H9 (cell line): ENCODE data around the gene CCT7. TPM values are rescaled to one million over a fixed set of nuclear protein-coding genes. Genes with fewer than 3 reads are reported as not detected.

ENCODE experiments used
- DNase-seq: peaks from one replicate; pipeline ENCODE4 v3.0.0-alpha.2; 2017
- H2AFZ ChIP-seq: one replicate; pipeline ENCODE4 v1.6.1; 2013; ENCODE audit warnings: mild to moderate bottlenecking, low read length, control low read depth, moderate library complexity
- H2AK5ac ChIP-seq: 2 replicates; pipeline ENCODE4 v1.6.1; 2013; ENCODE audit warnings: low read length, control low read depth, mixed read lengths; ENCODE audit not compliant: insufficient read length
- H2BK120ac ChIP-seq: one replicate; pipeline ENCODE4 v1.6.1; 2013; ENCODE audit warnings: low read depth, mild to moderate bottlenecking, low read length, control low read depth, inconsistent platforms; ENCODE audit not compliant: poor library complexity, severe bottlenecking
- H2BK12ac ChIP-seq: 2 replicates; pipeline ENCODE4 v1.6.1; 2013; ENCODE audit warnings: low read length, control low read depth, mixed read lengths, low read depth; ENCODE audit not compliant: insufficient read length
- H2BK15ac ChIP-seq: 2 replicates; pipeline ENCODE4 v1.6.1; 2013; ENCODE audit warnings: low read depth, low read length, control low read depth
- H2BK20ac ChIP-seq: one replicate; pipeline ENCODE4 v1.6.1; 2013; ENCODE audit warnings: low read depth, mild to moderate bottlenecking, low read length, control low read depth, inconsistent platforms; ENCODE audit not compliant: poor library complexity, severe bottlenecking
- H2BK5ac ChIP-seq: 2 replicates; pipeline ENCODE4 v1.6.1; 2013; ENCODE audit warnings: low read length, control low read depth, mixed read lengths; ENCODE audit not compliant: insufficient read length
- H3K14ac ChIP-seq: 2 replicates; pipeline ENCODE4 v1.6.1; 2013; ENCODE audit warnings: low read length, control low read depth; ENCODE audit not compliant: insufficient read depth
- H3K18ac ChIP-seq: 2 replicates; pipeline ENCODE4 v1.6.1; 2013; ENCODE audit warnings: low read depth, mild to moderate bottlenecking, mixed read lengths, low read length, control low read depth; ENCODE audit not compliant: insufficient read length
- H3K23ac ChIP-seq: 2 replicates; pipeline ENCODE4 v1.6.1; 2013; ENCODE audit warnings: low read length, control low read depth, mixed read lengths, low read depth; ENCODE audit not compliant: insufficient read length
- H3K23me2 ChIP-seq: 2 replicates; pipeline ENCODE4 v1.6.1; 2013; ENCODE audit warnings: low read depth, mild to moderate bottlenecking, mixed read lengths, low read length, control low read depth; ENCODE audit not compliant: insufficient read length, poor library complexity, severe bottlenecking
- H3K27ac ChIP-seq: 2 replicates; pipeline ENCODE4 v1.5.1; 2013; ENCODE audit warnings: low read length, control low read depth, mixed read lengths, low read depth; ENCODE audit not compliant: insufficient read length
- H3K27me3 ChIP-seq: 2 replicates; pipeline ENCODE4 v1.6.1; 2013; ENCODE audit warnings: low read length, control low read depth, inconsistent platforms; ENCODE audit not compliant: insufficient read depth
- H3K4ac ChIP-seq: 2 replicates; pipeline ENCODE4 v1.6.1; 2013; ENCODE audit warnings: low read depth, mild to moderate bottlenecking, control low read depth, inconsistent platforms, low read length, moderate library complexity
- H3K4me1 ChIP-seq: 2 replicates; pipeline ENCODE4 v1.6.1; 2013; ENCODE audit warnings: low read length, control low read depth, inconsistent platforms; ENCODE audit not compliant: insufficient read depth
- H3K4me2 ChIP-seq: 2 replicates; pipeline ENCODE4 v1.6.1; 2013; ENCODE audit warnings: low read length, control low read depth, mixed read lengths; ENCODE audit not compliant: insufficient read length, insufficient read depth
- H3K56ac ChIP-seq: 2 replicates; pipeline ENCODE4 v1.6.1; 2013; ENCODE audit warnings: low read depth, mild to moderate bottlenecking, mixed read lengths, low read length, control low read depth; ENCODE audit not compliant: insufficient read length
- H3K79me1 ChIP-seq: 2 replicates; pipeline ENCODE4 v1.6.1; 2013; ENCODE audit warnings: low read depth, mild to moderate bottlenecking, moderate library complexity, low read length, control low read depth, inconsistent platforms; ENCODE audit not compliant: insufficient read depth, poor library complexity, severe bottlenecking
- H3K79me2 ChIP-seq: 2 replicates; pipeline ENCODE4 v1.6.1; 2013; ENCODE audit warnings: low read length, control low read depth, inconsistent platforms; ENCODE audit not compliant: insufficient read depth
- H3K9ac ChIP-seq: 2 replicates; pipeline ENCODE4 v1.6.1; 2013; ENCODE audit warnings: low read length, control low read depth, mixed read lengths; ENCODE audit not compliant: insufficient read length; ENCODE audit errors: extremely low read depth
- H3K9me3 ChIP-seq: one replicate; pipeline ENCODE4 v1.6.1; 2013; ENCODE audit warnings: low read depth, low read length, inconsistent platforms; ENCODE audit not compliant: control insufficient read depth
- H3T11ph ChIP-seq: one replicate; pipeline ENCODE4 v1.6.1; 2013; ENCODE audit warnings: mild to moderate bottlenecking, low read length, control low read depth, inconsistent platforms
- H4K20me1 ChIP-seq: one replicate; pipeline ENCODE4 v1.6.1; 2013; ENCODE audit not compliant: control insufficient read depth, insufficient read length, insufficient read depth
- H4K5ac ChIP-seq: 2 replicates; pipeline ENCODE4 v1.6.1; 2013; ENCODE audit warnings: low read depth, mild to moderate bottlenecking, mixed read lengths, low read length, control low read depth; ENCODE audit not compliant: insufficient read length
- H4K8ac ChIP-seq: replicated peaks from 2 replicates; pipeline ENCODE4 v1.6.1; 2013; ENCODE audit warnings: low read length, control low read depth, mixed read lengths, low read depth; ENCODE audit not compliant: insufficient read length
- H4K91ac ChIP-seq: 2 replicates; pipeline ENCODE4 v1.6.1; 2013; ENCODE audit warnings: low read depth, mild to moderate bottlenecking, moderate library complexity, mixed read lengths, low read length, control low read depth; ENCODE audit not compliant: insufficient read length
- H3K27ac Mint-ChIP-seq, 3 experiments: 2 replicates in 2 of 3; 3 replicates in 1 of 3; pipeline ENCODE4 v1.8.0; 2020 to 2021; ENCODE audit warnings: mixed read lengths in 3 of 3, mild to moderate bottlenecking in 1 of 3, moderate library complexity in 1 of 3
- H3K27me3 Mint-ChIP-seq: 2 replicates; pipeline ENCODE4 v1.8.0; 2021; ENCODE audit warnings: low read depth, mild to moderate bottlenecking, moderate library complexity, mixed read lengths
- H3K36me3 Mint-ChIP-seq, 3 experiments: 2 replicates in 2 of 3; 3 replicates in 1 of 3; pipeline ENCODE4 v1.8.0; 2020 to 2021; ENCODE audit warnings: low read depth in 3 of 3, mixed read lengths in 3 of 3; ENCODE audit not compliant: insufficient read depth in 1 of 3
- H3K4me1 Mint-ChIP-seq, 2 experiments: 2 replicates each; pipeline ENCODE4 v1.8.0; 2020; ENCODE audit warnings: mixed read lengths in 2 of 2
- H3K4me3 Mint-ChIP-seq, 2 experiments: 2 replicates in 1 of 2; 3 replicates in 1 of 2; pipeline ENCODE4 v1.8.0; 2020 to 2021; ENCODE audit warnings: mild to moderate bottlenecking in 2 of 2, mixed read lengths in 2 of 2, moderate library complexity in 1 of 2
- H3K9me3 Mint-ChIP-seq, 2 experiments: 2 replicates in 1 of 2; 3 replicates in 1 of 2; pipeline ENCODE4 v1.8.0; 2020; ENCODE audit warnings: mild to moderate bottlenecking in 2 of 2, mixed read lengths in 2 of 2, moderate library complexity in 1 of 2
- CTCF ChIP-seq: fragments of 200-600 bp; sonication (generic); conservative IDR thresholded peaks from 3 replicates; pipeline ENCODE4 v1.8.0; 2021; ENCODE audit warnings: antibody characterized with exemption, mild to moderate bottlenecking
- WGBS: extraction: QIAGEN DNeasy Blood & Tissue Kit; methylation state at CpG from one replicate; pipeline ENCODE4 v1.1.7; 2013; ENCODE audit warnings: missing lambda C conversion rate, low lambda C conversion rate, mixed read lengths; ENCODE audit not compliant: insufficient read length; ENCODE audit errors: extremely low coverage; 5-methylcytosine and 5-hydroxymethylcytosine counted together
- total RNA-seq: library from RNA; stranded (reverse); gene quantifications from 2 replicates; pipeline ENCODE4 v1.2.1, GENCODE V29; 2021

The CCT7 gene
- total RNA-seq, 1 experiment from 2014 or later: 500 TPM

- no peak overlapping the region for H4K5ac ChIP-seq
- peaks cover 6% of the 10 kb centered on the region for H3K23me2 ChIP-seq
- peak overlapping the region in 1 of 3 experiments; percentile 44; a peak in 1 of 7 replicates for H3K27ac Mint-ChIP-seq
- H3K18ac ChIP-seq: no peak overlapping the region
- H2AK5ac ChIP-seq: no peak overlapping the region
- H3K79me2 ChIP-seq: peaks cover 36% of the 10 kb centered on the region
- no peaks in the 10 kb centered on the region for H4K20me1 ChIP-seq
- no peak overlapping the region for H2BK20ac ChIP-seq
- H2BK15ac ChIP-seq: no peak overlapping the region
- no peak overlapping the region for H4K91ac ChIP-seq
- H3K4me2 ChIP-seq: no peak overlapping the region
- H4K8ac ChIP-seq: no peak overlapping the region
- H3K36me3 Mint-ChIP-seq: peaks cover 24 to 67% (median 61%) of the 10 kb centered on the region in 3 experiments
- H3K9ac ChIP-seq: no peak overlapping the region
- peaks cover 31 to 32% of the 10 kb centered on the region in 2 experiments for H3K4me1 Mint-ChIP-seq
- no peak overlapping the region for H2BK12ac ChIP-seq
- H2AFZ ChIP-seq: no peak overlapping the region
- H3K23ac ChIP-seq: no peak overlapping the region
- no peaks in the 10 kb centered on the region for H3K9me3 ChIP-seq
- H2BK120ac ChIP-seq: no peak overlapping the region
- TF ChIP-seq CTCF: no peak
- peaks cover 8% of the 10 kb centered on the region; the same call in 1 of the 2 replicates for H3K4me1 ChIP-seq
- H3K4ac ChIP-seq: no peak overlapping the region
- H3K27me3 Mint-ChIP-seq: no peaks in the 10 kb centered on the region
- H3K79me1 ChIP-seq: no peaks in the 10 kb centered on the region
- no peaks in the 10 kb centered on the region for H3K9me3 Mint-ChIP-seq
- no peak overlapping the region for H3K27ac ChIP-seq
- H3K56ac ChIP-seq: no peak overlapping the region
- no peak overlapping the region for H3K14ac ChIP-seq
- H2BK5ac ChIP-seq: no peak overlapping the region
- WGBS: no CpG with 5 or more reads among the region's 3 CpGs
- no peaks in the 10 kb centered on the region for H3K27me3 ChIP-seq
- H3T11ph ChIP-seq: no peak overlapping the region
- no peak for DNase-seq
- no peak overlapping the region for H3K4me3 Mint-ChIP-seq
Measured at GRCh38 chr2:73239776-73240175, 5.7 kb downstream of the CCT7 start.
